Measurements from ENCODE around the gene UGT1A3.
A peak's percentile ranks its signal among the peaks of the same experiment; 100 is the strongest.
"Not testable (repeated sequence)": the region's sequence is repeated elsewhere in the genome, so short reads cannot be mapped to it uniquely, and the experiment has no call there.

Gene UGT1A3

GRCh38 chr2:233699424-233700027, 29.3 kb upstream of the UGT1A3 start:
- TF ChIP-seq, protein P1, sequence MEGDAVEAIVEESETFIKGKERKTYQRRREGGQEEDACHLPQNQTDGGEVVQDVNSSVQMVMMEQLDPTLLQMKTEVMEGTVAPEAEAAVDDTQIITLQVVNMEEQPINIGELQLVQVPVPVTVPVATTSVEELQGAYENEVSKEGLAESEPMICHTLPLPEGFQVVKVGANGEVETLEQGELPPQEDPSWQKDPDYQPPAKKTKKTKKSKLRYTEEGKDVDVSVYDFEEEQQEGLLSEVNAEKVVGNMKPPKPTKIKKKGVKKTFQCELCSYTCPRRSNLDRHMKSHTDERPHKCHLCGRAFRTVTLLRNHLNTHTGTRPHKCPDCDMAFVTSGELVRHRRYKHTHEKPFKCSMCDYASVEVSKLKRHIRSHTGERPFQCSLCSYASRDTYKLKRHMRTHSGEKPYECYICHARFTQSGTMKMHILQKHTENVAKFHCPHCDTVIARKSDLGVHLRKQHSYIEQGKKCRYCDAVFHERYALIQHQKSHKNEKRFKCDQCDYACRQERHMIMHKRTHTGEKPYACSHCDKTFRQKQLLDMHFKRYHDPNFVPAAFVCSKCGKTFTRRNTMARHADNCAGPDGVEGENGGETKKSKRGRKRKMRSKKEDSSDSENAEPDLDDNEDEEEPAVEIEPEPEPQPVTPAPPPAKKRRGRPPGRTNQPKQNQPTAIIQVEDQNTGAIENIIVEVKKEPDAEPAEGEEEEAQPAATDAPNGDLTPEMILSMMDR (IDR thresholded peaks at IDR 0.05) = no peak
- TF ChIP-seq ZFX (IDR thresholded peaks at IDR 0.05; ENCODE audit: borderline replicate concordance) = no peak
- peak overlapping the region; percentile 21; the same call in 1 of the 2 replicates for H3K27ac ChIP-seq

- TF ChIP-seq, protein P1 (IDR thresholded peaks at IDR 0.05) = no peak
- TF ChIP-seq ZFX (IDR thresholded peaks at IDR 0.05; ENCODE audit: borderline replicate concordance) = no peak
- H3K27ac ChIP-seq = peak overlapping the region; percentile 21; the same call in 1 of the 2 replicates
Measured at GRCh38 chr2:233700028-233700635, 28.7 kb upstream of the UGT1A3 start.

DNA sequence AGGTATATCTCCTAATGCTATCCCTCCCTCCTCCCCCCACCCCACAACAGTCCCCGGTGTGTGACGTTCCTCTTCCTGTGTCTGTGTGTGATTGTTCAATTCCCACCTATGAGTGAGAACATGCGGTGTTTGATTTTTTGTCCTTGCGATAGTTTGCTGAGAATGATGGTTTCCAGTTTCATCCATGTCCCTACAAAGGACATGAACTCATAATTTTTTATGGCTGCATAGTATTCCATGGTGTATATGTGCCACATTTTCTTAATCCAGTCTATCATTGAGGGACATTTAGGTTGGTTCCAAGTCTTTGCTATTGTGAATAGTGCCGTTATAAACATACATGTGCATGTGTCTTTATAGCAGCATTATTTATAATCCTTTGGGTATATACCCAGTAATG, 28.0 kb upstream of the UGT1A3 start:
- not testable (repeated sequence) for H3K27ac ChIP-seq

GRCh38 chr2:233702238-233702637, 26.6 kb upstream of the UGT1A3 start:
- H3K27ac ChIP-seq = no peak overlapping the region
- TF ChIP-seq, protein P1 (IDR thresholded peaks at IDR 0.05) = no peak
- no peak for TF ChIP-seq ZFX (IDR thresholded peaks at IDR 0.05; ENCODE audit: borderline replicate concordance)

DNA sequence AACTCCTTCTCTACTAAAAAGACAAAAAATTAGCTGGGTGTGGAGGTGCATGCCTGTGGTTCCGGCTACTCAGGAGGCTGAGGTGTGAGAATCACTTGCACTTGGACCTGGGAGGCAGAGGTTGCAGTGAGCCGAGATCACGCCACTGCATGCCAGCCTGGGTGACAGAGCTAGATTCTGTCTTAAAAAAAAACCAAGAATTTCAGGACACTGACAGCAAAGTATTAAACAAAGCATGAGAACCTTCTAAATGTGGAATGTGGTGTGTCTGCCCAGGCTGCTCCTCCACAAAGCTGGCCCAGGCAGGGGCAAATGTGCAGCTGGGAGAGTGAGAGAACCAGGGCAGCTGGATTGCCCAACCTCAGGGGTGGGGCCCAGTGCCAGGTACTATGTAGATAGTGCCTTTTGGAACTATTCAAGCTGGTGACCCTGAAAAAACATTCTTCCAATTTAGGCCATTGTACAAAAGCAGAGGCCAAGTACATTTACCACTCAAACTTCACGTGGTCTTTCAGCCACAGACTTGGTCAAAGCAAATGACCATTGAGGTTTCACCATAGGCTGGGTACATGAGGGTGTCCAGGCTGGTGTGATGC, 22.8 kb upstream of the UGT1A3 start:
- TF ChIP-seq, protein P1 (IDR thresholded peaks at IDR 0.05) = no peak
- TF ChIP-seq ZFX (IDR thresholded peaks at IDR 0.05; ENCODE audit: borderline replicate concordance) = no peak
- H3K27ac ChIP-seq = no peak overlapping the region

DNA sequence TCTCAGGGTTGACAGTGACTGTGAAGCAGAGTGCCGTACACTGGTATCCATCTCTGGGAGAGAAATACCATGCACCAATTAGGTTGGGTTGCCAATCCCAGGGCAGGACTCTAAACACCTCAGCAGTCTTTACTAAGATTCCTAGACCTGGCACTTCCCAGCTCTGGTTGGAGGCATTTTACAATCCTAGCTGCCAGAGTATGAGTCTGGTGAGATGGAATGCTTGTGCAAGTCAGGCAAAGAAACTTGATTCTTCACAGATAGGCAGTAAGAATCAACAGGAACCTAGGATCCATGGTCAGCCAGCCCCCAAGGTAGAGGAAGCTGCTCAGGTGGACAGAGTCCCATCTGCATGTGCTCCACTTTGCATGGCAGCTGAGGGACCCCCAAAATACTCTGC, 22.1 kb upstream of the UGT1A3 start:
- TF ChIP-seq, protein P1 (IDR thresholded peaks at IDR 0.05) = no peak
- TF ChIP-seq ZFX (IDR thresholded peaks at IDR 0.05; ENCODE audit: borderline replicate concordance) = no peak
- no peak overlapping the region for H3K27ac ChIP-seq

GRCh38 chr2:233707940-233708644, 20.8 kb upstream of the UGT1A3 start:
- H3K27ac ChIP-seq = no peak overlapping the region
- no peak for TF ChIP-seq ZFX (IDR thresholded peaks at IDR 0.05; ENCODE audit: borderline replicate concordance)
- TF ChIP-seq, protein P1 (IDR thresholded peaks at IDR 0.05) = no peak
